Activated T-cell treated with anti-CD3 and anti-CD28 coated beads, Interleukin-2, amount 50 U/mL, for 72 hours (primary cell): Measurements from ENCODE around the gene DLGAP3. TPM values are rescaled to one million over a fixed set of nuclear protein-coding genes. Genes with fewer than 3 reads are reported as not detected.
A peak's percentile ranks its signal among the peaks of the same experiment; 100 is the strongest.

Experiments
- ATAC-seq, 2 donors: fragments of 150-1000 bp; cut with Tn5 transposase; replicated peaks in 1 of 2; 2 replicates each; pipeline ENCODE4 v1.10.0; 2021; ENCODE audit warnings: moderate library complexity in 2 of 2, mild to moderate bottlenecking in 1 of 2
- DNase-seq, 2 donors: peaks; one replicate each; pipeline ENCODE4 v3.0.0; 2021 to 2022; ENCODE audit warnings: mixed read lengths in 1 of 2
- H3K27ac Mint-ChIP-seq: one replicate; pipeline ENCODE4 v1.8.0; 2022; ENCODE audit warnings: mild to moderate bottlenecking, moderate library complexity, mixed read lengths
- H3K27me3 Mint-ChIP-seq: one replicate; pipeline ENCODE4 v1.8.0; 2022; ENCODE audit warnings: low read depth, mixed read lengths
- H3K36me3 Mint-ChIP-seq, 2 donors: one replicate each; pipeline ENCODE4 v1.8.0; 2022; ENCODE audit warnings: mixed read lengths in 2 of 2, mild to moderate bottlenecking in 1 of 2; ENCODE audit not compliant: insufficient read depth in 2 of 2
- H3K4me1 Mint-ChIP-seq: one replicate; pipeline ENCODE4 v1.8.0; 2022; ENCODE audit warnings: low read depth, mixed read lengths
- H3K4me3 Mint-ChIP-seq, 2 donors: one replicate each; pipeline ENCODE4 v1.8.0; 2022; ENCODE audit warnings: mild to moderate bottlenecking in 2 of 2, mixed read lengths in 2 of 2, moderate library complexity in 2 of 2
- H3K9me3 Mint-ChIP-seq, 2 donors: one replicate each; pipeline ENCODE4 v1.8.0; 2022; ENCODE audit warnings: mixed read lengths in 2 of 2
- total RNA-seq, 2 donors: library from RNA; stranded (reverse); gene quantifications; one replicate each; pipeline ENCODE4 v1.2.3, GENCODE V29; 2022

Gene DLGAP3
- total RNA-seq, 2 donors from 2014 or later, result 1.4 to 1.8 TPM

DNA sequence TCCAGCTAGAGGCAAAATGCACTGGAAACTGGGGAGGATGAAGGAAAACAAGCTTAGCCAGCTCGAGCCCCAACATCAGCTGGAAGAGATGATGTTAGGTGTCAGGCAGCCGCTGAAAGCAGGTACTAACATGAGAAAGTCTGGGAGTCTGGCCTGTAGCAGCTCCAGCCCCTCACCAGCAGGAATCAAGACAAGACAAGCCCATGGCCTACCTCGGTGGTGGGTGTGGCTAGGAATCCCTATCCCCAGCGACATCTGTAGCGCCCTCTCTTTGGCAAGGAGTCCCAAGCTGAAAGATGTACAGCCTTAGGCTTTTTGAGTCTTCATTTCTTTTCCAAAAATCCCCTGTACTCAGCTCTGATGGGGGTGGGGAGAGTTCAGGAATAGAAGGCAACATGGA lies 2.6 kb downstream of the DLGAP3 start:
- no peak for ATAC-seq
- no peak for DNase-seq
- H3K9me3 Mint-ChIP-seq, result no peaks in the 10 kb centered on the region
- H3K27ac Mint-ChIP-seq, result no peak overlapping the region
- H3K36me3 Mint-ChIP-seq, result peaks cover 5% of the 10 kb centered on the region in 2 donors
- H3K4me3 Mint-ChIP-seq, result no peak overlapping the region
- peaks cover 9% of the 10 kb centered on the region for H3K4me1 Mint-ChIP-seq
- peaks cover 79% of the 10 kb centered on the region for H3K27me3 Mint-ChIP-seq

- Mint-ChIP-seq H3K36me3 (peaks cover 5% of the 10 kb centered on the region in 2 donors), H3K9me3 (no peaks in the 10 kb centered on the region), H3K27ac (no peak overlapping the region), H3K4me3 (no peak overlapping the region), H3K27me3 (peaks cover 79% of the 10 kb centered on the region), H3K4me1 (peaks cover 9% of the 10 kb centered on the region)
- no peak for ATAC-seq
- DNase-seq, result no peak
Measured at GRCh38 chr1:34926156-34926555, 3.3 kb downstream of the DLGAP3 start.

DNA sequence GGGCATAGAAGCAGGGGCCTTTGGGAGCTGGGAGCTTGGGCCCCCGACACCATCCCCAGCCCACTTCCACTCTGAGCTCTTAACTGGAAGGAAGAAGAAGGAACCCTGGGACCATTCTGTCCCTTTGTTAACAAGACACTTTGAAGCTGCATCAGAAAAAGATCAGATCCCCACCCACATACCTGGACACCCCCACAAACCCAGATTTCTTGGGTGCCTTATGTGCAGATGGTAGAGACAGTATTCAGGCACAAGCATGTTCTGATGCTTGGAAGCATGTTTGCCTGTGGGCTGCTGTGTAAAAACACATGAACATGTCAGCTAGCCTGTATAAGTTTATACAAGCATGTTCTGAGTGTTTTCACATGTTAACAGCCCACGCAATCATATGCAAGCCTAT lies 3.7 kb downstream of the DLGAP3 start:
- H3K4me1 Mint-ChIP-seq, result peaks cover 9% of the 10 kb centered on the region
- peaks cover 79% of the 10 kb centered on the region for H3K27me3 Mint-ChIP-seq
- DNase-seq (no peak), ATAC-seq (no peak)
- H3K9me3 Mint-ChIP-seq, result no peaks in the 10 kb centered on the region
- peaks cover 5% of the 10 kb centered on the region in 2 donors for H3K36me3 Mint-ChIP-seq
- no peak overlapping the region for H3K4me3 Mint-ChIP-seq
- H3K27ac Mint-ChIP-seq, result no peak overlapping the region

- peaks cover 5% of the 10 kb centered on the region in 2 donors for H3K36me3 Mint-ChIP-seq
- peaks cover 9% of the 10 kb centered on the region for H3K4me1 Mint-ChIP-seq
- H3K27me3 Mint-ChIP-seq, result peaks cover 83% of the 10 kb centered on the region
- no peaks in the 10 kb centered on the region for H3K9me3 Mint-ChIP-seq
- ATAC-seq (peak in 1 of 2 donors; percentile 25), DNase-seq (peak; percentile 53 to 64)
- no peak overlapping the region for H3K4me3 Mint-ChIP-seq
- H3K27ac Mint-ChIP-seq, result no peak overlapping the region
Measured at GRCh38 chr1:34924759-34925555, 4.5 kb downstream of the DLGAP3 start.

- Mint-ChIP-seq H3K36me3 (peaks cover under 1% of the 10 kb centered on the region in 2 donors), H3K4me1 (peaks cover 9% of the 10 kb centered on the region), H3K27ac (no peak overlapping the region), H3K4me3 (no peak overlapping the region), H3K27me3 (peaks cover 85% of the 10 kb centered on the region), H3K9me3 (no peaks in the 10 kb centered on the region)
- ATAC-seq, result no peak
- DNase-seq, result no peak
Measured at GRCh38 chr1:34923490-34923889, 6.0 kb downstream of the DLGAP3 start.

DNA sequence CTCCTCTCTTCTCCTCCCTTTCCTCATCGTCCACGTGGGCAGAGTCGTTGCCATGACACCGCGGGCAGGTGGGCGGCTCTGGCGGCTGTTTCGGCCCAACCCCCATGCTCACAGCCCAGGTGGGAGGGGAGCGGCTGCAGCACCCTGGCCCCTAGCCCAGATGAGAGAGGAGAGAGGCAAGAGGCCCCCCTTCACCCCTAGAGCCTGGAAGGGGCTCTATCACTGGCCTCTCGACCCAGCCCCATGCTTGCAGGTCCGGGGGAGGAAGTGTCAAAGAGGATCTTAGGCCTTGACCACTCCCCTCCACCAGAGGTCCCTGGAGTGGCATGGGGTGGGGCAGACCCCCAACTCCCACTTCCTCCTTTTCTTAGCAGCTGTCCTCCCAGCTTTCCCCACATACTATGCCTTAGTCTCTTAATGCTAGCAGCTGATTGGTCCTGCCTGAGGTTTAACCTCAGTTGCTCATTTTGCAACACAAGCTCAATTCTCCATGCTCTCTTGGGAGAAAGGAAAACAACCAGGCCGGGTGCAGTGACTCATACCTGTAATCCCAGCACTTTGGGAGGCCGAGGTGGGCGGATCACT lies 10.4 kb downstream of the DLGAP3 start:
- H3K9me3 Mint-ChIP-seq, result no peaks in the 10 kb centered on the region
- no peak overlapping the region for H3K4me3 Mint-ChIP-seq
- peaks cover 5% of the 10 kb centered on the region for H3K4me1 Mint-ChIP-seq
- peaks cover 44% of the 10 kb centered on the region for H3K27me3 Mint-ChIP-seq
- no peak for DNase-seq
- no peak overlapping the region for H3K27ac Mint-ChIP-seq
- H3K36me3 Mint-ChIP-seq, result no peaks in the 10 kb centered on the region
- no peak for ATAC-seq

GRCh38 chr1:34918386-34918976 lies 11.0 kb downstream of the DLGAP3 start:
- DNase-seq (no peak), ATAC-seq (no peak)
- no peak overlapping the region for H3K27ac Mint-ChIP-seq
- H3K4me1 Mint-ChIP-seq, result peaks cover 5% of the 10 kb centered on the region
- H3K4me3 Mint-ChIP-seq, result no peak overlapping the region
- no peaks in the 10 kb centered on the region for H3K36me3 Mint-ChIP-seq
- H3K27me3 Mint-ChIP-seq, result peaks cover 39% of the 10 kb centered on the region
- H3K9me3 Mint-ChIP-seq, result no peaks in the 10 kb centered on the region

DNA sequence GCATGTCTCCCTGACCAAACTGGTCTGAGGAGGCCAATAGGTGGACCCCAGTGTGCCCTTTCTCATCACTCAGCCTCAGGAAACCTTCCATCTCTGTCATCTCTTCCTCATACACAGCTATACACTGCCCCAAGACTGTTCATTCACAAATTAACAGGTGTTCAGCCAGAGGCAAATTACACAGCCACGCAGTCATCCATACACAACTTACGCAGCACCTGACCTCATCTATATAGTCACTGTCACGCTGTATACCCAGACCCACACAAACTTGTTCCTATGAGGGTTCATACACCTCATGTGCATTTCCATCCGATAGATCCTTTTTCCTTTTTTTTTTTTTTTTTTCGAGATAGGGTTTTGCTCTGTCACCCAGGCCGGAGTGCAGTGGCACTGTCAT lies 12.4 kb downstream of the DLGAP3 start:
- Mint-ChIP-seq H3K36me3 (no peaks in the 10 kb centered on the region), H3K4me1 (peaks cover 5% of the 10 kb centered on the region)
- no peak for DNase-seq

GRCh38 chr1:34916104-34916503 lies 13.3 kb downstream of the DLGAP3 start:
- no peak for DNase-seq
- H3K4me1 Mint-ChIP-seq, result peaks cover 5% of the 10 kb centered on the region
- no peaks in the 10 kb centered on the region for H3K9me3 Mint-ChIP-seq
- H3K27ac Mint-ChIP-seq, result no peak overlapping the region
- H3K4me3 Mint-ChIP-seq, result no peak overlapping the region
- no peaks in the 10 kb centered on the region for H3K36me3 Mint-ChIP-seq
- peaks cover 20% of the 10 kb centered on the region for H3K27me3 Mint-ChIP-seq
- no peak for ATAC-seq

More for the DNA sequence above, 12.4 kb downstream of the DLGAP3 start:
- Mint-ChIP-seq H3K9me3 (no peaks in the 10 kb centered on the region), H3K4me3 (no peak overlapping the region), H3K27me3 (peaks cover 25% of the 10 kb centered on the region), H3K27ac (no peak overlapping the region)
- no peak for ATAC-seq

DNA sequence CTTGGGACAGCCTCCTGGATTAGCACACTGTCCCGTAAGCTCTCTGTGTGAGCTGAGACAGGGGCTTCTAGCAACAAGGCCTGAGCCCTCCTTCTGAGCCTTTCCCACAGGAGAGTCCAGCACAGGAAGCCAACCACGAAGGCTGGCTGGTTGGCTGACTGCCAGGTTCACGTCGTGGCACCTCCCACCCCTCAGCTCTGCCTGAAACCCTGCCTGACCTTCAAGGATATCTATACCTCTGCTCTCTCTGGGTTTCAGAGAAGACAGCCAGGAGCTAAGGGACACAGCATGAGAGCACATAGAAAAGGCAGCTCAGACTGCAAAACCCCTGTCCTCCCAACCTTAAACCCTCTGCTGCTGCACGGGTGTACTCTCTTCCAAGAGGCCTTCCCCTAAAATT lies 13.9 kb downstream of the DLGAP3 start:
- peaks cover 5% of the 10 kb centered on the region for H3K4me1 Mint-ChIP-seq
- ATAC-seq (no peak), DNase-seq (no peak)
- H3K36me3 Mint-ChIP-seq, result no peaks in the 10 kb centered on the region
- H3K4me3 Mint-ChIP-seq, result no peak overlapping the region
- H3K27me3 Mint-ChIP-seq, result peaks cover 18% of the 10 kb centered on the region
- H3K9me3 Mint-ChIP-seq, result no peaks in the 10 kb centered on the region
- H3K27ac Mint-ChIP-seq, result no peak overlapping the region

GRCh38 chr1:34914958-34915357 lies 14.5 kb downstream of the DLGAP3 start:
- Mint-ChIP-seq H3K4me3 (no peak overlapping the region), H3K4me1 (peaks cover 5% of the 10 kb centered on the region), H3K36me3 (no peaks in the 10 kb centered on the region)

GRCh38 chr1:34911465-34911864 lies 18.0 kb downstream of the DLGAP3 start:
- Mint-ChIP-seq H3K27ac (no peak overlapping the region), H3K36me3 (no peaks in the 10 kb centered on the region), H3K4me3 (no peak overlapping the region), H3K9me3 (peaks cover 0 to 2% of the 10 kb centered on the region in 2 donors), H3K4me1 (no peaks in the 10 kb centered on the region), H3K27me3 (peaks cover 24% of the 10 kb centered on the region)
- DNase-seq (no peak), ATAC-seq (no peak)

More at GRCh38 chr1:34914958-34915357, 14.5 kb downstream of the DLGAP3 start:
- DNase-seq (no peak), ATAC-seq (no peak)
- Mint-ChIP-seq H3K27ac (no peak overlapping the region), H3K27me3 (peaks cover 17% of the 10 kb centered on the region), H3K9me3 (no peaks in the 10 kb centered on the region)

DNA sequence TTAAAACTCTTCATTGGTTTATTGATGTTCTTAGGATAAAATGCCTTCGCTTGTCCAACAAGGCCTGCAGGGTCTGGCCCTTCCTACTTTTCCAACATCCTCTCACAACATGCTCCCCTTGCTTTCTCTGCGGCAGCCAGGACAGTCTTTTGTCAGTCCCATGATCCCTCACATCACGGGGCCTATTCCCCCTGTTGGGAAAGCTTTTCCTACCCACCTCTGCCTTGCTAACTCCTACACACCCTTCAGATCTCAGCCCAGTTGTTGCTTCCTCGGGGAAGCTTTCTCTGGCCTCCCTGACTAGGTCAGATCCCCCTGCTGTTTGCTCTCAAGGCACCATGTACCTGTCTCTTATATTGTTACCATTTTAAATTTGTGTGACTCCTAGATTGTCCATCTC lies 19.0 kb downstream of the DLGAP3 start:
- Mint-ChIP-seq H3K27ac (no peak overlapping the region), H3K4me3 (no peak overlapping the region), H3K9me3 (peaks cover 0 to 2% of the 10 kb centered on the region in 2 donors), H3K27me3 (peaks cover 26% of the 10 kb centered on the region), H3K4me1 (no peaks in the 10 kb centered on the region), H3K36me3 (no peaks in the 10 kb centered on the region)
- DNase-seq (no peak), ATAC-seq (no peak)
